ENCODE data around the gene RFPL2.
"Not testable (repeated sequence)": the region's sequence is repeated elsewhere in the genome, so short reads cannot be mapped to it uniquely, and the experiment has no call there.

The RFPL2 gene

GRCh38 chr22:32199961-32200360 is 4.9 kb downstream of the RFPL2 start:
- TF ChIP-seq CTCF (conservative IDR thresholded peaks at IDR 0.05): no peak
- no peak overlapping the region for H3K27ac ChIP-seq

- TF ChIP-seq CTCF (conservative IDR thresholded peaks at IDR 0.05): no peak
- no peak overlapping the region for H3K27ac ChIP-seq
Observed at GRCh38 chr22:32199341-32199740, 5.5 kb downstream of the RFPL2 start.

GRCh38 chr22:32197553-32198226 is 7.2 kb downstream of the RFPL2 start:
- not testable (repeated sequence) for H3K27ac ChIP-seq

- not testable (repeated sequence) for H3K27ac ChIP-seq
Observed at GRCh38 chr22:32195900-32196299, 9.0 kb downstream of the RFPL2 start.

- not testable (repeated sequence) for H3K27ac ChIP-seq
Observed at GRCh38 chr22:32193346-32193745, 11.5 kb downstream of the RFPL2 start.

GRCh38 chr22:32191021-32191420 is 13.9 kb downstream of the RFPL2 start:
- H3K27ac ChIP-seq: not testable (repeated sequence)

- TF ChIP-seq CTCF (conservative IDR thresholded peaks at IDR 0.05): no peak
- no peak overlapping the region for H3K27ac ChIP-seq
Observed at GRCh38 chr22:32185821-32186220, 19.1 kb downstream of the RFPL2 start.

- no peak overlapping the region for H3K27ac ChIP-seq
- no peak for TF ChIP-seq CTCF (conservative IDR thresholded peaks at IDR 0.05)
Observed at GRCh38 chr22:32183625-32184024, 21.2 kb downstream of the RFPL2 start.

GRCh38 chr22:32181043-32181442 is 23.8 kb downstream of the RFPL2 start:
- H3K27ac ChIP-seq: no peak overlapping the region
- TF ChIP-seq CTCF (conservative IDR thresholded peaks at IDR 0.05): no peak

GRCh38 chr22:32177221-32177765 is 27.6 kb downstream of the RFPL2 start:
- TF ChIP-seq CTCF (conservative IDR thresholded peaks at IDR 0.05): no peak

More at GRCh38 chr22:32177221-32177765, 27.6 kb downstream of the RFPL2 start:
- H3K27ac ChIP-seq: no peak overlapping the region

All from VCaP (cell line).